Neutrophil (primary cell): ENCODE results near the gene TMTC2.

Experiments used
- H3K27ac ChIP-seq: fragments of 200-600 bp; sonication (generic); 2 replicates; pipeline ENCODE4 v1.5.1; 2016; ENCODE audit warnings: mild to moderate bottlenecking, moderate library complexity
- H3K27me3 ChIP-seq: fragments of 200-600 bp; sonication (generic); 2 replicates; pipeline ENCODE4 v1.6.0; 2016; ENCODE audit warnings: mild to moderate bottlenecking
- H3K36me3 ChIP-seq: fragments of 200-600 bp; sonication (generic); 2 replicates; pipeline ENCODE4 v1.5.1; 2017
- H3K4me1 ChIP-seq, 2 experiments: fragments of 200-600 bp in 1 of 2; sonication (generic) in 1 of 2; 1 replicate in 1 of 2; 2 replicates in 1 of 2; pipeline versions ENCODE4 v1.5.1 to v1.6.1; 2013 to 2016; ENCODE audit warnings: low read depth in 1 of 2, low read length in 1 of 2, mild to moderate bottlenecking in 1 of 2, moderate library complexity in 1 of 2; ENCODE audit not compliant: control insufficient read depth in 1 of 2, insufficient read depth in 1 of 2
- H3K4me3 ChIP-seq, 2 experiments: fragments of 200-600 bp in 1 of 2; sonication (generic) in 1 of 2; 1 replicate in 1 of 2; 2 replicates in 1 of 2; pipeline ENCODE4 v1.5.1; 2013 to 2016; ENCODE audit warnings: low read depth in 1 of 2, low read length in 1 of 2, mild to moderate bottlenecking in 1 of 2, moderate library complexity in 1 of 2
- H3K9me3 ChIP-seq: fragments of 200-600 bp; sonication (generic); 2 replicates; pipeline ENCODE4 v1.5.1; 2016
- TF ChIP-seq, protein P1 (sequence below): fragments of 200-600 bp; sonication (generic); IDR thresholded peaks from 2 replicates; pipeline ENCODE4 v1.5.1; 2016; ENCODE audit warnings: antibody characterized with exemption

The TMTC2 gene

DNA sequence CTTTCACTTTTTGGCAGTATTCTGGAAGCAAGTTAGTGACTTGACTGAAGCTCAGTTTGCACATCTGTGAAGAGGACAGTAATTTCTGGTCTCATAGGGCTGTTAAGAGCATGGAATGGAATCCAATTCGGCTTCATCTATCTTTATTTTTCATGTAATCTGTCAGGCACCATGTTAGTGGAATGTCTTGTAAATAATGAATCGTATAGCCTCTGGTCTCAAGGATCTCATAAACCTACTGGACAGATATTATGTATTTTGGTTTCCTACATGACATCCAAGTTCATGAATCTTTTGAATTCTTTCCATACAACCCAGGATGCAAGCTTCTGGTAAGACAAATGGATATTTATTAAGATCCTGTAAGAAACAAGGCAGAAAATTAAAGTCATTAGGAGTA is 24.0 kb downstream of the TMTC2 start:
- TF ChIP-seq, protein P1, sequence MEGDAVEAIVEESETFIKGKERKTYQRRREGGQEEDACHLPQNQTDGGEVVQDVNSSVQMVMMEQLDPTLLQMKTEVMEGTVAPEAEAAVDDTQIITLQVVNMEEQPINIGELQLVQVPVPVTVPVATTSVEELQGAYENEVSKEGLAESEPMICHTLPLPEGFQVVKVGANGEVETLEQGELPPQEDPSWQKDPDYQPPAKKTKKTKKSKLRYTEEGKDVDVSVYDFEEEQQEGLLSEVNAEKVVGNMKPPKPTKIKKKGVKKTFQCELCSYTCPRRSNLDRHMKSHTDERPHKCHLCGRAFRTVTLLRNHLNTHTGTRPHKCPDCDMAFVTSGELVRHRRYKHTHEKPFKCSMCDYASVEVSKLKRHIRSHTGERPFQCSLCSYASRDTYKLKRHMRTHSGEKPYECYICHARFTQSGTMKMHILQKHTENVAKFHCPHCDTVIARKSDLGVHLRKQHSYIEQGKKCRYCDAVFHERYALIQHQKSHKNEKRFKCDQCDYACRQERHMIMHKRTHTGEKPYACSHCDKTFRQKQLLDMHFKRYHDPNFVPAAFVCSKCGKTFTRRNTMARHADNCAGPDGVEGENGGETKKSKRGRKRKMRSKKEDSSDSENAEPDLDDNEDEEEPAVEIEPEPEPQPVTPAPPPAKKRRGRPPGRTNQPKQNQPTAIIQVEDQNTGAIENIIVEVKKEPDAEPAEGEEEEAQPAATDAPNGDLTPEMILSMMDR = no peak
- no peak overlapping the region for H3K4me3 ChIP-seq
- no peak overlapping the region for H3K27ac ChIP-seq
- H3K27me3 ChIP-seq = no peaks in the 10 kb centered on the region
- H3K9me3 ChIP-seq = no peaks in the 10 kb centered on the region
- H3K36me3 ChIP-seq = no peaks in the 10 kb centered on the region
- H3K4me1 ChIP-seq = peaks cover 3 to 10% of the 10 kb centered on the region in 2 experiments

- no peaks in the 10 kb centered on the region for H3K36me3 ChIP-seq
- peaks cover 7 to 22% of the 10 kb centered on the region in 2 experiments for H3K4me1 ChIP-seq
- no peak overlapping the region for H3K4me3 ChIP-seq
- H3K27ac ChIP-seq = no peak overlapping the region
- no peaks in the 10 kb centered on the region for H3K27me3 ChIP-seq
- TF ChIP-seq, protein P1 = no peak
- no peaks in the 10 kb centered on the region for H3K9me3 ChIP-seq
Measured at GRCh38 chr12:82714427-82714826, 27.7 kb downstream of the TMTC2 start.

DNA sequence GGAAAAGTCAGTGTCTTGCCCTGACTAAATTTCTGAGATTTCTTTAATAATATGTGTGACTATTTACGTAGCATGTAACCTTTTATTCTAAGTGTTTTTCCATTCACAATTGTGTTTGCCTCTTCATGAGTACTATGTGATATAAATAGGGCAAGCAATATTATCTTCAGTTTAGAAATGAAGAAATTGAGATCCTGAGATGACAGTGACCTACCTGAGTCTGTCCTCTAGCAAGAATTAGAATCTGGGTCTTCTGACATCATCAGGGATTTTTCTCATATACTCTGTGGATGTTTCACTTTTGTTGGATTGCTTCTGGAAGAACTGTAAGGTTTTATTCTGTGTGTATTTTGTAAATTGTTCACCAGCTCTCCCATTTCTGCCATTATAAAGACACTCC is 35.0 kb downstream of the TMTC2 start:
- H3K9me3 ChIP-seq = no peaks in the 10 kb centered on the region
- H3K4me1 ChIP-seq = peaks cover 7 to 19% of the 10 kb centered on the region in 2 experiments
- TF ChIP-seq, protein P1 = no peak
- H3K36me3 ChIP-seq = no peaks in the 10 kb centered on the region
- no peaks in the 10 kb centered on the region for H3K27me3 ChIP-seq
- no peak overlapping the region for H3K4me3 ChIP-seq
- no peak overlapping the region for H3K27ac ChIP-seq

GRCh38 chr12:82723093-82723492 is 36.4 kb downstream of the TMTC2 start:
- Histone ChIP-seq H3K4me1 (peaks cover 7 to 19% of the 10 kb centered on the region in 2 experiments), H3K27me3 (no peaks in the 10 kb centered on the region), H3K36me3 (no peaks in the 10 kb centered on the region), H3K27ac (no peak overlapping the region), H3K4me3 (no peak overlapping the region), H3K9me3 (no peaks in the 10 kb centered on the region)
- TF ChIP-seq, protein P1 = no peak

- TF ChIP-seq, protein P1 = no peak
- Histone ChIP-seq H3K4me1 (peaks cover 7 to 12% of the 10 kb centered on the region in 2 experiments), H3K36me3 (no peaks in the 10 kb centered on the region), H3K27me3 (no peaks in the 10 kb centered on the region), H3K27ac (no peak overlapping the region), H3K9me3 (no peaks in the 10 kb centered on the region), H3K4me3 (no peak overlapping the region)
Measured at GRCh38 chr12:82723891-82724290, 37.2 kb downstream of the TMTC2 start.

- no peaks in the 10 kb centered on the region for H3K27me3 ChIP-seq
- H3K9me3 ChIP-seq = no peaks in the 10 kb centered on the region
- TF ChIP-seq, protein P1 = no peak
- H3K4me3 ChIP-seq = no peak overlapping the region
- no peaks in the 10 kb centered on the region for H3K36me3 ChIP-seq
- no peak overlapping the region for H3K27ac ChIP-seq
- H3K4me1 ChIP-seq = no peaks in the 10 kb centered on the region
Measured at GRCh38 chr12:82725741-82726140, 39.0 kb downstream of the TMTC2 start.
